Muscle of leg (tissue), 11 donors: ENCODE measurements around the gene GGA2. TPM values are rescaled to one million over a fixed set of nuclear protein-coding genes. Genes with fewer than 3 reads are reported as not detected.

Source experiments
- DNase-seq: peaks from one replicate; pipeline ENCODE4 v3.0.0; 2013
- H3K27ac ChIP-seq: one replicate; pipeline ENCODE4 v1.5.1; 2013; ENCODE audit warnings: mild to moderate bottlenecking, low read length, control low read depth
- H3K27me3 ChIP-seq: one replicate; pipeline ENCODE4 v1.6.1; 2013; ENCODE audit warnings: low read length; ENCODE audit not compliant: control insufficient read depth, insufficient read depth
- H3K36me3 ChIP-seq: one replicate; pipeline ENCODE4 v1.6.1; 2013; ENCODE audit warnings: low read length; ENCODE audit not compliant: control insufficient read depth, insufficient read depth
- H3K4me1 ChIP-seq: one replicate; pipeline ENCODE4 v1.6.1; 2013; ENCODE audit warnings: low read length; ENCODE audit not compliant: control insufficient read depth, insufficient read depth
- H3K4me3 ChIP-seq: one replicate; pipeline ENCODE4 v1.5.1; 2013; ENCODE audit warnings: low read length, control low read depth
- H3K9me3 ChIP-seq: replicated peaks from 2 replicates; pipeline ENCODE4 v1.6.1; 2013; ENCODE audit warnings: low read depth, low read length; ENCODE audit not compliant: control insufficient read depth
- WGBS: methylation state at CpG from one replicate; pipeline ENCODE4 v1.1.5; 2013; ENCODE audit warnings: missing lambda C conversion rate; ENCODE audit not compliant: insufficient coverage; 5-methylcytosine and 5-hydroxymethylcytosine counted together
- polyA plus RNA-seq, 8 donors: library from polyadenylated mRNA; unstranded; fragments of 120-200 nt; gene quantifications; one replicate each; pipeline versions ENCODE4 v1.2.1 to v1.2.3, GENCODE V29; 2013; ENCODE audit warnings: inconsistent platforms in 1 of 8, low replicate concordance in 1 of 8; ENCODE audit not compliant: insufficient read length in 8 of 8, insufficient read depth in 1 of 8
- total RNA-seq: library from RNA; stranded (reverse); fragments of 120-200 nt; gene quantifications from one replicate; pipeline ENCODE4 v1.2.4, GENCODE V29; 2013

Gene GGA2
- total and polyA plus RNA-seq, 9 donors = 46.3 to 120 (median 104) TPM

- H3K9me3 ChIP-seq = no peaks in the 10 kb centered on the region
- no peak for DNase-seq
- H3K4me1 ChIP-seq = peaks cover 42% of the 10 kb centered on the region
- peaks cover 7% of the 10 kb centered on the region for H3K36me3 ChIP-seq
- no peak overlapping the region for H3K4me3 ChIP-seq
- WGBS = 63% methylated on average over 3 of the region's 9 CpGs
- peak overlapping the region; percentile 62 for H3K27ac ChIP-seq
- H3K27me3 ChIP-seq = no peaks in the 10 kb centered on the region
These were observed 5.1 kb downstream of the GGA2 start for GRCh38 chr16:23505180-23505665.

GRCh38 chr16:23504453-23505179 lies 5.7 kb downstream of the GGA2 start:
- Histone ChIP-seq H3K4me1 (peaks cover 42% of the 10 kb centered on the region), H3K27ac (peak overlapping the region; percentile 62), H3K9me3 (no peaks in the 10 kb centered on the region), H3K27me3 (no peaks in the 10 kb centered on the region), H3K36me3 (peaks cover 7% of the 10 kb centered on the region), H3K4me3 (no peak overlapping the region)
- 18% methylated on average over 4 of the region's 13 CpGs for WGBS
- peak; percentile 54 for DNase-seq

- peaks cover 39% of the 10 kb centered on the region for H3K4me1 ChIP-seq
- DNase-seq = peak; percentile 54
- 43% methylated on average over 2 of the region's 5 CpGs for WGBS
These were observed 6.2 kb downstream of the GGA2 start for GRCh38 chr16:23504076-23504452.

DNA sequence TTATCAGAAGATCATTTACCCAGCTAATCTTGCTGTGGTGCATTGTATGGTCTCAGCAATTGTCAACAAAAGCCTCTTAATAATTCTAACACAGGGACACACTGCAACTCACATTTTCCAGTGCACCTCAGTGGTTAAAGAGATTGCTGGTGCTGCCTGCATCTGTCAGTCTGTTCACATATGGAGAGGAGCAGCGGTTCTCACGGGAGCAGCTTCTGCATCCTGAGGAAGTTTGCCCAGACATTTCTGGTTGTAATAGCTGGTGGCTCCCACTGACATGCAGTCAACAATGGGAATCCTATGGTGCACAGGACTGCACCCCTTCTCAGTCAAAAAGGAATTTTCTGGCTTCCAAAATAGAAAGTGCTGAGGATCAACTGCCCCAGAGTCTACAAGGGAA lies 7.8 kb downstream of the GGA2 start:
- H3K9me3 ChIP-seq = no peaks in the 10 kb centered on the region
- peaks cover 29% of the 10 kb centered on the region for H3K4me1 ChIP-seq
- no peak overlapping the region for H3K27ac ChIP-seq
- no peak for DNase-seq
- peaks cover 7% of the 10 kb centered on the region for H3K36me3 ChIP-seq
- 59% methylated on average over 2 of the region's 2 CpGs for WGBS
- no peak overlapping the region for H3K4me3 ChIP-seq
- H3K27me3 ChIP-seq = no peaks in the 10 kb centered on the region

More at GRCh38 chr16:23504076-23504452, 6.2 kb downstream of the GGA2 start:
- Histone ChIP-seq H3K9me3 (no peaks in the 10 kb centered on the region), H3K4me3 (no peak overlapping the region), H3K27ac (peak overlapping the region; percentile 62), H3K27me3 (no peaks in the 10 kb centered on the region), H3K36me3 (peaks cover 7% of the 10 kb centered on the region)

GRCh38 chr16:23501291-23501690 lies 9.0 kb downstream of the GGA2 start:
- H3K4me1 ChIP-seq = peaks cover 27% of the 10 kb centered on the region

GRCh38 chr16:23500862-23501225 lies 9.4 kb downstream of the GGA2 start:
- Histone ChIP-seq H3K27me3 (no peaks in the 10 kb centered on the region), H3K27ac (no peak overlapping the region), H3K9me3 (no peaks in the 10 kb centered on the region), H3K4me1 (peaks cover 24% of the 10 kb centered on the region), H3K4me3 (no peak overlapping the region), H3K36me3 (peaks cover 7% of the 10 kb centered on the region)
- DNase-seq = no peak
- WGBS = 79% methylated on average over 3 of the region's 4 CpGs

More at GRCh38 chr16:23501291-23501690, 9.0 kb downstream of the GGA2 start:
- Histone ChIP-seq H3K9me3 (no peaks in the 10 kb centered on the region), H3K27me3 (no peaks in the 10 kb centered on the region), H3K4me3 (no peak overlapping the region), H3K36me3 (peaks cover 7% of the 10 kb centered on the region), H3K27ac (no peak overlapping the region)
- WGBS = no CpG with 5 or more reads among the region's 5 CpGs
- DNase-seq = no peak

- Histone ChIP-seq H3K9me3 (no peaks in the 10 kb centered on the region), H3K27me3 (no peaks in the 10 kb centered on the region), H3K4me1 (peaks cover 20% of the 10 kb centered on the region), H3K36me3 (peaks cover 12% of the 10 kb centered on the region), H3K27ac (no peak overlapping the region), H3K4me3 (no peak overlapping the region)
- DNase-seq = no peak
- 88% methylated on average over 18 of the region's 20 CpGs for WGBS
These were observed 10.0 kb downstream of the GGA2 start for GRCh38 chr16:23500212-23500861.

DNA sequence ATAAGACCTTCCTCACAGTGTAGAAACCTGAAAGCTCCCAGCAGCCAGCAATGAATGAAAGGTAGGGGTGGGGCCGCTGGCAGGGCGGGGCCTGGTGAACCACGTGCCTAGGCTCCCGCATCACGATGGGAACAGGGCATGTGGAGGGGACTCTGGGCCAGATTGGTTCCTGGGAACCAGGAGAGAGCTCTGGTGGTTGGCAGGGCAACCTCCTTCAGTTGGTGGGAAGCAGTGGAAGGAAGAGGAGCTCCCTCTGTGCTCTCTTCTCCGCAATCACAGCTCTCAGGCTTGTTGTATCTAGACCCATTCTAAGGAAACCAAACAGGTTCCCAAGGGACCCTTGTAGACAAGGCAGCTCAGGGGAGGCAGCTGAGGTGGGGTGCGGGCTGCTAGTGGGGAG lies 10.5 kb downstream of the GGA2 start:
- Histone ChIP-seq H3K36me3 (peaks cover 16% of the 10 kb centered on the region), H3K4me1 (peaks cover 15% of the 10 kb centered on the region), H3K9me3 (no peaks in the 10 kb centered on the region), H3K4me3 (no peak overlapping the region), H3K27ac (no peak overlapping the region), H3K27me3 (no peaks in the 10 kb centered on the region)
- no peak for DNase-seq
- WGBS = 77% methylated on average over 6 of the region's 7 CpGs

DNA sequence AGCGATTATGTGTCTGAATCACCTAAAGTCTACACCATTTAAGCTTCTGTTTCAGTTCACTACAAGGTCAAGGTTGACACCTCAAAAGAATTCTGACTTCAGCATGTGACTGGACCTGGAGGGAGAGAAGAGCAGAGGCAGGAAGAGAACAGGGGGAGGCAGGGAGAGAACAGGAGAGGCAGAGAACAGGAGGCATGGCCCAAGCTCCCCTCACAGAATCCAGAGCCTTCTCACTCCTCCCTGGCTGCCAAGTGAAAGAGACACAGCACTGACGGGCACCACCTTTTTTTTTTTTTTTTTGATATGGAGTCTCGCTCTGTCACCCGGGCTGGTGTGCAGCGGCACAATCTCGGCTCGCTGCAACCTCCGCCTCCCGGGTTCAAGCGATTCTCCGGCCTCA lies 11.4 kb downstream of the GGA2 start:
- WGBS = 82% methylated on average over 8 of the region's 11 CpGs

DNA sequence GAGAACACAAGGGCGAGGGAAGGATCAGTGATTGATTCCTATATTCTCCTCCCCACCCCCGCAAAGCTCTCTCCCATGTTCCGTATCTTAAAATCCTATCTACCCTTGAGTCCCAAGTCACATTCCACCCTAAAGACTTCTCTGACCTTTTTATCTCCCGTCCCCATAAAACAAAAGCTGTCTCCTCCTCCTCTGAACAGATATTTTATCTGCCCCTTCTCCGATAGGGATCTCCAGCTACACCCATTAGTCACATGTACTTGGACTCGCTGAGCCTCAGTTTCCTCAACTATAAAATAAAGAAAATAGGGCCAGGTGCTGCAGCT lies 12.8 kb downstream of the GGA2 start:
- no peak overlapping the region for H3K4me3 ChIP-seq
- WGBS = 75% methylated on average over 4 of the region's 6 CpGs
- no peaks in the 10 kb centered on the region for H3K27me3 ChIP-seq
- no peak overlapping the region for H3K27ac ChIP-seq
- no peak for DNase-seq
- peaks cover 2% of the 10 kb centered on the region for H3K4me1 ChIP-seq
- H3K36me3 ChIP-seq = peaks cover 39% of the 10 kb centered on the region
- H3K9me3 ChIP-seq = no peaks in the 10 kb centered on the region

More for the DNA sequence above, 11.4 kb downstream of the GGA2 start:
- peaks cover 25% of the 10 kb centered on the region for H3K36me3 ChIP-seq
- no peak overlapping the region for H3K27ac ChIP-seq
- no peaks in the 10 kb centered on the region for H3K27me3 ChIP-seq
- no peak overlapping the region for H3K4me3 ChIP-seq
- peaks cover 5% of the 10 kb centered on the region for H3K4me1 ChIP-seq
- H3K9me3 ChIP-seq = no peaks in the 10 kb centered on the region
- no peak for DNase-seq
